ENCODE results near the gene PADI6. TPM values are rescaled to one million over a fixed set of nuclear protein-coding genes. Genes with fewer than 3 reads are reported as not detected.
A peak's percentile ranks its signal among the peaks of the same experiment; 100 is the strongest.

PADI6 gene
- total RNA-seq, 2 donors from 2014 or later: not detected

GRCh38 chr1:17365293-17365692 is 6.7 kb upstream of the PADI6 start:
- Mint-ChIP-seq H3K9me3 (no peaks in the 10 kb centered on the region), H3K27ac (no peak overlapping the region), H3K4me3 (no peak overlapping the region), H3K36me3 (ENCODE audit: low read depth) (no peaks in the 10 kb centered on the region), H3K27me3 (peaks cover 4% of the 10 kb centered on the region), H3K4me1 (no peaks in the 10 kb centered on the region)
- ATAC-seq (replicated peaks): no peak

DNA sequence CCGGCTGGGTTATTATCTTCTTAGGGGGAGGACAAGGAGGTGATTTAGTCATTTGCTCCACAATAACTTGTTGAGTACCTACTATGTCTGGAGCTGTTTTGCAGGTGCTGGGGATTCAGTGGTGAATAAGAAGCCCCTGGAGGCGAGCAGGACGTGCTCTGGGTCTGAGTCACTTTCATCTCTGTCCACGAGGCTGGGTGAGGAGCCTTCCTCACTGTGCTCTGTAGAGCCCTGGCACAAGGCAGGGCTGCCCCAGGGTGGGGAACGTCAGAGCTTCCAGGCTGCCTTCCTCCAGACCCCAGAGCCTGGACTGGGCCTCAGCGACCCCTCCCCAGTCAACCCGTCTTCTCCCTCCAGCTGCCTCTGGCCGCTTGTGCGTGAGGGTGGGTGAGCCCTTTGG is 2.5 kb upstream of the PADI6 start:
- no peaks in the 10 kb centered on the region for H3K4me1 Mint-ChIP-seq
- no peaks in the 10 kb centered on the region for H3K36me3 Mint-ChIP-seq (ENCODE audit: low read depth)
- no peak overlapping the region for H3K27ac Mint-ChIP-seq
- no peak overlapping the region for H3K4me3 Mint-ChIP-seq
- H3K27me3 Mint-ChIP-seq: peaks cover 2% of the 10 kb centered on the region
- H3K9me3 Mint-ChIP-seq: no peaks in the 10 kb centered on the region
- no peak for ATAC-seq (replicated peaks)

DNA sequence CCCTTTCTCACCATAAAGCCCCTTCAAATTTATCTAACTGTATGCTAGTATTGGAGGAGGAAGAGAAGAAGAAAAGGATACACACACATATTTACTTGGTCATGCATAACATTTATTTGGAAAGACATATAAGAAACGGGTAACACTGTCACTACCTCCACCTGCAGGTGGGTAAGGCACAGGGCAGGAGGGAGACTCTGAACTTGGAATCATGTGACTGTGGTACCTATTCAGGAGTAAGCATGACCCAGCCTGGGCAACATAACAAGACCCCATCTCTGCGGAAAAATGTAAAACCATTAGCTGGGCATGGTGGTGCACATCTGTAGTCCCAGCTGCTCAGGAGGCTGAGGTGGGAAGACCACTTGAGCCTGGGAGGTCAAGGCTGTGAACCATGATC is 1.4 kb upstream of the PADI6 start:
- no peaks in the 10 kb centered on the region for H3K27me3 Mint-ChIP-seq
- no peaks in the 10 kb centered on the region for H3K36me3 Mint-ChIP-seq (ENCODE audit: low read depth)
- no peaks in the 10 kb centered on the region for H3K9me3 Mint-ChIP-seq
- no peak overlapping the region for H3K27ac Mint-ChIP-seq
- no peak for ATAC-seq (replicated peaks)
- H3K4me3 Mint-ChIP-seq: no peak overlapping the region
- H3K4me1 Mint-ChIP-seq: no peaks in the 10 kb centered on the region

DNA sequence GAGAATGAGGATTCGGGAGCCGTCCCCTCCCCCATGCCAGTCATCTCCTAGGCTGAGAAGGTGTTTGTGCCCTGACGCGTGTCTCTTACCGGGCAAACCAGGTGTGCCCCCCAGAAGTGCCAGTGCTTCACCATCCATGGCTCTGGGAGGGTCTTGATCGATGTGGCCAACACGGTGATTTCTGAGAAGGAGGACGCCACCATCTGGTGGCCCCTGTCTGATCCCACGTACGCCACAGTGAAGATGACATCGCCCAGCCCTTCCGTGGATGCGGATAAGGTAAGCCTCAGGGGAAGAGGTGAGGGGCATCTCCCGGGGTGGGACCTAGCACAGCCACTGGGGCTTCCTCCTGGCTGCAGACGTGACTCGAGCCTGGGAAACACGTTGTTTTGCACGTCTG is 959 bp downstream of the PADI6 start:
- Mint-ChIP-seq H3K4me3 (no peak overlapping the region), H3K9me3 (no peaks in the 10 kb centered on the region), H3K27ac (no peak overlapping the region), H3K27me3 (peaks cover 9% of the 10 kb centered on the region), H3K4me1 (no peaks in the 10 kb centered on the region), H3K36me3 (ENCODE audit: low read depth) (no peaks in the 10 kb centered on the region)
- no peak for ATAC-seq (replicated peaks)

GRCh38 chr1:17375651-17376050 is 3.7 kb downstream of the PADI6 start:
- H3K36me3 Mint-ChIP-seq (ENCODE audit: low read depth): no peaks in the 10 kb centered on the region
- no peak overlapping the region for H3K27ac Mint-ChIP-seq
- H3K4me3 Mint-ChIP-seq: no peak overlapping the region
- no peaks in the 10 kb centered on the region for H3K4me1 Mint-ChIP-seq
- ATAC-seq (replicated peaks): no peak
- H3K9me3 Mint-ChIP-seq: no peaks in the 10 kb centered on the region
- H3K27me3 Mint-ChIP-seq: peaks cover 18% of the 10 kb centered on the region

DNA sequence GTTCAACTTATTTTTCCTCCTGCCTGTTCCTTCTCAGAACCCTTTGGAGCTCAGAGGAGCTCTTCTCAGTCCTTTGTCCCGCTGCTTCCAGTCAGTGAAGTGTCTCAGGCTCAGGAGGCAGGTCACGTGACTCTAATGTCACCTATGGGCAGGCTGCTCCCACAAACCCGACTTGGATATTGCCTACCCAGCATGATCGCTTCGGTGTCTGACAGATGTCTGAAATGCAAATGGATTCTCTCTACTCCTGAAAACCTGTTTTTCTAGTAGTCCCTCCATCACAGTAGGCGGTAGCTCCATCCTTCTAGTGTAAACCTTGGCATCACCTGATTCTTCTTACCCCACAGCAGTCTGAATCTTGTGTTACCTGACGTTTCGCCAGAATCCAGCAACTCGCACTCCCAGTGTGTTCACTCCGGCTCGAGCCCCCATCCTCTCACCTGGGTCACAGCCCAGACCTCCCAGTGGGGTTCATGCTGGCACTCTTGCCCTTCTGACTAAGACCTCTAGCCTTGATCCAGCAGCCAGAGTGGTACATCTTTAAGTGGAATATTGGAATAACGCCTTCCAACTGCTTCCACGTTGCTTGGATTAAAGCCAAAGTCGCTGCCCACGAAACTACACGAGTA is 5.4 kb downstream of the PADI6 start:
- Mint-ChIP-seq H3K4me1 (no peaks in the 10 kb centered on the region), H3K4me3 (no peak overlapping the region), H3K27ac (no peak overlapping the region), H3K27me3 (peaks cover 25% of the 10 kb centered on the region), H3K9me3 (no peaks in the 10 kb centered on the region), H3K36me3 (ENCODE audit: low read depth) (no peaks in the 10 kb centered on the region)
- no peak for ATAC-seq (replicated peaks)

GRCh38 chr1:17381161-17381560 is 9.2 kb downstream of the PADI6 start:
- Mint-ChIP-seq H3K36me3 (ENCODE audit: low read depth) (no peaks in the 10 kb centered on the region), H3K9me3 (no peaks in the 10 kb centered on the region), H3K4me1 (no peaks in the 10 kb centered on the region), H3K4me3 (no peak overlapping the region), H3K27ac (no peak overlapping the region), H3K27me3 (peaks cover 26% of the 10 kb centered on the region)
- ATAC-seq (replicated peaks): no peak

GRCh38 chr1:17392199-17392740 is 20.3 kb downstream of the PADI6 start:
- no peak overlapping the region for H3K27ac Mint-ChIP-seq
- ATAC-seq (replicated peaks): no peak
- H3K9me3 Mint-ChIP-seq: no peaks in the 10 kb centered on the region
- no peaks in the 10 kb centered on the region for H3K27me3 Mint-ChIP-seq
- H3K36me3 Mint-ChIP-seq (ENCODE audit: low read depth): no peaks in the 10 kb centered on the region
- H3K4me3 Mint-ChIP-seq: no peak overlapping the region
- H3K4me1 Mint-ChIP-seq: peaks cover 4% of the 10 kb centered on the region

DNA sequence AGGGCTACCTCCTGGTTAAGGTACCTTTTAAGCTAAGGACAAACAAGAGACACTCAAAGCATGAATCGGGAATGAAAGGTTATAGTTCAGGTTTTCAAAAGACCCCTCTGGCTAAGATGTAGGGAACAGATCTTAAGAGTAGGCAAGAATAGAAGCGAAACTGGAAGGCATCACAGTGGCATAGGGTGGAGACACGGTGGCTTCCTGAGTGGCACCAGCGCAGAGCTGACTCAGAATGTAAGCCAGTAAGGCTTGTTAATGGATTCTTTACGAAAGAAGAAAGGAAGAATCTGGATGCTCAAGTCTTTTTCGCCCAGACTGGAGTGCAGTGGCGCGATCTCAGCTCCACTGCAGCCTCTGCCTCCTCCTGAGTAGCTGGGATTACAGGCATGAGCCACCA is 21.2 kb downstream of the PADI6 start:
- H3K27ac Mint-ChIP-seq: no peak overlapping the region
- H3K9me3 Mint-ChIP-seq: no peaks in the 10 kb centered on the region
- H3K4me1 Mint-ChIP-seq: peaks cover 4% of the 10 kb centered on the region
- no peak overlapping the region for H3K4me3 Mint-ChIP-seq
- no peaks in the 10 kb centered on the region for H3K36me3 Mint-ChIP-seq (ENCODE audit: low read depth)
- H3K27me3 Mint-ChIP-seq: no peaks in the 10 kb centered on the region
- ATAC-seq (replicated peaks): peak; percentile 43

GRCh38 chr1:17397910-17398695 is 26.1 kb downstream of the PADI6 start:
- H3K27me3 Mint-ChIP-seq: no peaks in the 10 kb centered on the region
- H3K4me1 Mint-ChIP-seq: peaks cover 2% of the 10 kb centered on the region
- H3K36me3 Mint-ChIP-seq (ENCODE audit: low read depth): no peaks in the 10 kb centered on the region
- H3K4me3 Mint-ChIP-seq: no peak overlapping the region
- ATAC-seq (replicated peaks): no peak
- H3K9me3 Mint-ChIP-seq: no peaks in the 10 kb centered on the region
- no peak overlapping the region for H3K27ac Mint-ChIP-seq

DNA sequence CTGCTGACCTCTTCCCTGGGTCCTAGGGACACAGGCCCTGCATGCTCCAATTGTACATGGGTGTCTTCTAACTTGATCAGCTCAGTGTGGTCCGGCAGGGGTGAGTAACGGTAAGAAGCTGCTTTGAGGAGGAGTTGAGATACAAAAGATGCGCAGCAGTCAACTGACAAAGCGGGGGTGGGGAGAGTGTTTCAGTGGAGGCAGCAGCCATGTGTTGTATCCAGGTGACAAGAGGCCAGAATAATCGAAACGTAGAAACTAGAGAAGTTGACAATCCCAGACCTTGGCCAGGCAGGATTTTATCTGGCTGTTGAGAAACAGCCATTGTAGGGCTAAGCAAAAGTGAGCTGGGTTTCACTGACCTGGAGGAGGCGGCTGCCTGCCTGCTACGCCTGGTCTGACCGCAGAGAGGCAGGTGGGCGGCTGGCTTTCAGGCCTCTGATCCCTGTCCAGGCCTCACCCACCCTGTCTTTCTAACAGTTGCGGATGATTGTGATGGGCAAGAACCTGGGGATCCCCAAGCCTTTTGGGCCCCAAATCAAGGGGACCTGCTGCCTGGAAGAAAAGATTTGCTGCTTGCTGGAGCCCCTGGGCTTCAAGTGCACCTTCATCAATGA is 28.8 kb downstream of the PADI6 start:
- no peak overlapping the region for H3K27ac Mint-ChIP-seq
- no peaks in the 10 kb centered on the region for H3K9me3 Mint-ChIP-seq
- no peaks in the 10 kb centered on the region for H3K27me3 Mint-ChIP-seq
- no peak overlapping the region for H3K4me3 Mint-ChIP-seq
- H3K36me3 Mint-ChIP-seq (ENCODE audit: low read depth): no peaks in the 10 kb centered on the region
- H3K4me1 Mint-ChIP-seq: no peaks in the 10 kb centered on the region
- no peak for ATAC-seq (replicated peaks)

DNA sequence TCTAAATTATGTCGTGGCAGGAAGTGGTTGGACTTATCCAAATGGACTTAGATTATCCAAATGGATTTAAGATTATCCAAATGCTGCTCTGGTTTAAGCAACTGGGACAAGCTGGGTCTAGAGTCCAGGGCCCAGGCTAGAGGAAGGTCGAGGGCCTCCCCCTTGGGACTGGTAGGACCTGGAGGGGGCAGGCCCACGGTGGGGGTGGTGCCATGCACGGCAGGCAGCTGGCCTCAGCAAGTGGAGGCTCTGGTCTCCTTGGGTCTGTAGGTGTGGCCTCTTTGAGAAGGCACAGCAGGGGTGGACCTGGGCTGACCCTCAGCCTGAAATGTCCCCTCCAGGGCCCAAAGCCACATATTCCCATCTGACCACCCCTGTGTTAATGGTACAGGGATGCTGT is 29.8 kb downstream of the PADI6 start:
- Mint-ChIP-seq H3K4me3 (no peak overlapping the region), H3K36me3 (ENCODE audit: low read depth) (peaks cover 7% of the 10 kb centered on the region), H3K9me3 (no peaks in the 10 kb centered on the region), H3K27ac (no peak overlapping the region), H3K4me1 (no peaks in the 10 kb centered on the region), H3K27me3 (no peaks in the 10 kb centered on the region)
- ATAC-seq (replicated peaks): no peak

DNA sequence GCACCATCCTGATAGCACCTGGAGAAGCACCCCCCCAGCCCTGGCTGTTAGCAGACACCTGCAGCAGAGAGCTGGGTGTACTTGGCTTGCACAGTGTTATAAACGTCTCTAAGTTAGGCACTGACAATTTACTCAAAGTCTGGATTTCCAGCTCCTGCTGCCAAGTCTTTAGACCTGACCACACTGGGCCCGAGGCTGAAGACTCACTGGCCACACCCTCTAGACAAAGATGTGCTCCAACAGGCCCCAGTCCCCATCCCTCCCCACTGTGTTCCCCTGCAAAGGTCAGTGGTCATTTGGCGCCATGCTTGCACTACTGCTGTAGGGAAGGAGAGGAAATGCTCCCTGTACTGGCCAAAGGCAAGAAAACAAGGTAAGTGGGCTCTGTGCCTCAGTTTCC is 31.1 kb downstream of the PADI6 start:
- Mint-ChIP-seq H3K36me3 (ENCODE audit: low read depth) (peaks cover 19% of the 10 kb centered on the region), H3K27me3 (no peaks in the 10 kb centered on the region), H3K27ac (no peak overlapping the region), H3K9me3 (no peaks in the 10 kb centered on the region), H3K4me1 (no peaks in the 10 kb centered on the region), H3K4me3 (no peak overlapping the region)
- ATAC-seq (replicated peaks): no peak

DNA sequence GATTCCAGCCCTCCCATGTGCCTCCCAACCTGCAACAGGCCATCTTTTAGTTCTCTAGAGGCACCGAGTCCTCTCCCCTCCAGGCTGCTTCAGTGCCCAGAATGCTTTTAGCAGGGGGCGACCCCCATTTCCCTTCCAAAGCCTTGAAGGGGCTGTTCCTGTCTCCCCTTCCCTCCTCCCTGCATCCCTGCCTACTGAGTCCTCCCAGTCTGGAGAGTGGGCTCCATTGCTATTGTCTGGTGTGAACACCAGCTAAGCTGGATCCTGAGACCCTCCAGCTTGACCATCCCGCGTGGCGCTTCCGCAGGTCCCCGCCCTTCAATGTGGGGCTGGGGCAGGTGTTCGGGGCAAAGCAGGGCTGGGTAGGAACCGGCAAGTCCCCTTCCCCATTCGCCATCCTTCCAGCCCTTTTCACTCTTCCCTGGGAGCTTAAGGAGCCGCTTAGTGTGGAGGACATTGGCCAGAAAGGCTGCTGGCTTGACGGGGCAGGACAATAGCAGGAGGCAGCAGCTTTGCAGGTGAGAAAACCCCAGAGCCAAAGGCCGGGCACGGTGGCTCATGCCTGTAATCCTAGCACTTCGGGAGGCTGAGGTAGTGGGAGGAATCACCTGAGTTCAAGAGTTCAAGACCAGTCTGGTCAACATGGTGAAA is 32.2 kb downstream of the PADI6 start:
- Mint-ChIP-seq H3K4me1 (no peaks in the 10 kb centered on the region), H3K9me3 (no peaks in the 10 kb centered on the region), H3K27ac (no peak overlapping the region), H3K36me3 (ENCODE audit: low read depth) (peaks cover 30% of the 10 kb centered on the region), H3K4me3 (no peak overlapping the region), H3K27me3 (no peaks in the 10 kb centered on the region)
- ATAC-seq (replicated peaks): no peak

Data from activated T-helper 17 cell treated with anti-CD3 and anti-CD28 coated beads, Interleukin-2, amount 50 U/mL, for 72 hours (primary cell).